ENCODE measurements around the gene C20orf204. TPM values are rescaled to one million over a fixed set of nuclear protein-coding genes. Genes with fewer than 3 reads are reported as not detected.
A peak's percentile ranks its signal among the peaks of the same experiment; 100 is the strongest.

The C20orf204 gene
- total RNA-seq, 1 donor from 2014 or later = 0.52 TPM

DNA sequence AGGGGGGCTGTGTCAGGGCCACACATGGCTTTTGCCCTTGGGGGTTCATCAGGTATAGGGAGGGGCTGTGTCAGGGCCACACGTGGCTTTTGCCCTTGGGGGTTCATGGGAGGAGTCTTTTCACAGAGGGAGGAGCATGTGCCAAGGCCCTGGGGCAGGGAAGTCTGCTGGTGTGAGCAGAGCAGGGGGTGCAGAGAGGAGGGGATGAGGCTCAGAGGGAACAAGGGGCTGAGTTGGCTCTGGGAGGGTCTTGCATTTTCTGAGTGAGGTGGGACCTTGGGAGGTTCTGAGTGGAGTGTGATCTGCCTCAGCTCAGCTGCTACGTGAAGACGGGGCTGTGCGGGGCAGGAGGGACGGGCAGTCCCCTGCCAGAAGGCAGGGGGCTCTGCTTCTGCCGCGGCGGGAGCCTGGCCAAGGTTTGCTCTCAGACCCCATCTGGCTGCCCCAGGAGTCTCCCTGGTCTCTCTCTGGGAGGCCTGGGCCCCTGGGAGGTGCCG lies 19.5 kb downstream of the C20orf204 start:
- Histone ChIP-seq H3K9me3 (ENCODE audit: control insufficient read depth in 3 of 3, low read length in 3 of 3) (no peaks in the 10 kb centered on the region), H3K9ac (ENCODE audit: low read depth in 1 of 3, low read length in 3 of 3) (peak overlapping the region in 1 of 3 donors; percentile 45), H3K27ac (ENCODE audit: low read depth, low read length) (peak overlapping the region; percentile 76), H3K27me3 (ENCODE audit: control insufficient read depth in 3 of 3, insufficient read depth in 3 of 3, low read length in 3 of 3) (peaks cover 28 to 62% (median 52%) of the 10 kb centered on the region in 3 donors), H3K4me3 (ENCODE audit: low read length in 3 of 3) (no peak overlapping the region), H3K36me3 (ENCODE audit: control insufficient read depth in 3 of 3, insufficient read depth in 3 of 3, low read length in 3 of 3) (no peaks in the 10 kb centered on the region), H3K4me1 (ENCODE audit: control insufficient read depth in 3 of 3, insufficient read depth in 3 of 3, low read length in 3 of 3) (peaks cover 2 to 22% (median 18%) of the 10 kb centered on the region in 3 donors)

DNA sequence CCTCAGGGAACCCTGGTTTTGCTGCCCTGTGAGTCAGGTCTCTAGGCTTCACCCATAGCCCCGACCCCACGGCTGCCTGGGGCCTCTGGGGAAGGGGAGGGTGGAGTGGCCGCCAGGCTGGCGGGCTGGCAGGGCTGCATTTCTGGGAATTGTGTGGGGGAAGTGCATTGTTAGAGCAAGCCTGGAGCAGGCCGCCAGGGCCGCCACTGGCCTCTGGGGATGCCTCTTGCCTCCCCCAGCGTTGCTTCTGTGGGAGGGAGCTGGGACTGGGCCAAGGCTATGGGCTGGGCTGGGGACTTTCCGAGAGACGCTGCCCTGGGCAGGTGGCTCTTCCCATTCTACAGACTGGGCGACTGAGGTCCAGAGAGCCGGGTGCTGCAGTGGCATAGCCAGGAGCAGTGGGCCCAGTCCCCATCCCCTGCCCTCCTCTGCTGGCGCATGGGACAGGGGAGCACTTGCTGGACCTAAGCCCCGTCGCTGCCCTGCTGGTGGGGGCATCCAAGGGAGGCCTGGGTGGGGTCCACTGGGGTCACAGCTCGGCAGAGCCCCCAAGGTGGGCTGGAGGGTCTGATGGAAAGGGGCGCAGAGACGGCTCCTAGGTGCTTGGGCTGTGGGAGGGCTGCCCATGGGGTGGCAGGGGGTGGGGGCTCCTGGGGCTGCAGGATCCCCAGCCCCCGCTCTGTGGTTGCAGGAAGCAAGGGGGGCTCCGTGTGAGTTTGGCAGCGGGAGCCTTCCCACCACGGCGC lies 20.1 kb downstream of the C20orf204 start:
- peaks cover 2 to 22% (median 18%) of the 10 kb centered on the region in 3 donors for H3K4me1 ChIP-seq (ENCODE audit: control insufficient read depth in 3 of 3, insufficient read depth in 3 of 3, low read length in 3 of 3)
- H3K36me3 ChIP-seq (ENCODE audit: control insufficient read depth in 3 of 3, insufficient read depth in 3 of 3, low read length in 3 of 3) = no peaks in the 10 kb centered on the region
- peak overlapping the region; percentile 76 for H3K27ac ChIP-seq (ENCODE audit: low read depth, low read length)
- H3K9ac ChIP-seq (ENCODE audit: low read depth in 1 of 3, low read length in 3 of 3) = peak overlapping the region in 1 of 3 donors; percentile 45
- peaks cover 22 to 56% (median 46%) of the 10 kb centered on the region in 3 donors for H3K27me3 ChIP-seq (ENCODE audit: control insufficient read depth in 3 of 3, insufficient read depth in 3 of 3, low read length in 3 of 3)
- peak overlapping the region in 1 of 3 donors; percentile 13 for H3K4me3 ChIP-seq (ENCODE audit: low read length in 3 of 3)
- H3K9me3 ChIP-seq (ENCODE audit: control insufficient read depth in 3 of 3, low read length in 3 of 3) = no peaks in the 10 kb centered on the region

GRCh38 chr20:64056639-64056888 lies 20.6 kb downstream of the C20orf204 start:
- peak overlapping the region; percentile 66 for H3K27ac ChIP-seq (ENCODE audit: low read depth, low read length)
- H3K4me1 ChIP-seq (ENCODE audit: control insufficient read depth in 3 of 3, insufficient read depth in 3 of 3, low read length in 3 of 3) = peaks cover 2 to 22% (median 18%) of the 10 kb centered on the region in 3 donors
- H3K27me3 ChIP-seq (ENCODE audit: control insufficient read depth in 3 of 3, insufficient read depth in 3 of 3, low read length in 3 of 3) = peaks cover 17 to 51% (median 41%) of the 10 kb centered on the region in 3 donors
- no peak overlapping the region for H3K9ac ChIP-seq (ENCODE audit: low read depth in 1 of 3, low read length in 3 of 3)
- no peak overlapping the region for H3K4me3 ChIP-seq (ENCODE audit: low read length in 3 of 3)
- no peaks in the 10 kb centered on the region for H3K9me3 ChIP-seq (ENCODE audit: control insufficient read depth in 3 of 3, low read length in 3 of 3)
- no peaks in the 10 kb centered on the region for H3K36me3 ChIP-seq (ENCODE audit: control insufficient read depth in 3 of 3, insufficient read depth in 3 of 3, low read length in 3 of 3)

DNA sequence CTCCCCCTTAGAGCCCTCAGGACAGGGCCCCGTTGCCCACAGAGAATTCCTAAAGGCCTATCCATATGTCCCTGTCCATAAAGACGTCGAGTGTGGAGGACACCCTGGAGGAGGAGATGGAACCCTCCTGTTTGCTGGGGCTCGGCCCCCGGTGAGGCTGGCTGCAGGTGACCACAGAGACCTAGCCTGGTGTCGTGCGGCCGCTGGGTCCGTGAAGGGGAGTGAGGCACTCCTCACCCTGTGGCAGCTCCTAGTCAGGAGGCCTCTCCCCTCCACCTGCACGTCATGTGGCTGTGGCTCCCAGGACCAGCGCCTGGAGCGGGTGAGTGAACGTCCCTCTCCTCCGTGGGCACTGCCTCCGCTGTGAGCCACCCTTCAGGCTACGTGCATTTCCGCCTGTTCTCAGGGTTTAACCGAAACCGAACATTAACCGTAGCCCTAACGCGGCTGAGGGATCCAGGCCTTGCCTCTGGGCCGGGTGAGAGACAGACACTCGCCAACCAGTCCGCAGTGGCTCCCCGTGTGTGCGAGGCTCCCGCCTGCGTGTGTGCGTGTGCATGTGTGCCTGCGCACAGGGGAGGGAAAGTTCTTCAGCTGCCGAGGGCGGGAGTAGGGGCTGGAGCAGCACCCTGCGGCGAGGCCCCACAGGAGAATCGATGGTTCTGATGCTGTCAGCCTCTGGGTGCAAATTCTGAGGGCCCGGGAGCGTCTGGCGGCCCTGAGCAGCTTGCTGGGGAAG lies 21.1 kb downstream of the C20orf204 start:
- Histone ChIP-seq H3K27ac (ENCODE audit: low read depth, low read length) (peak overlapping the region; percentile 66), H3K4me3 (ENCODE audit: low read length in 3 of 3) (peak overlapping the region in 2 of 3 donors; percentile 45 to 49), H3K9ac (ENCODE audit: low read depth in 1 of 3, low read length in 3 of 3) (peak overlapping the region in 2 of 3 donors; percentile 33 to 43), H3K36me3 (ENCODE audit: control insufficient read depth in 3 of 3, insufficient read depth in 3 of 3, low read length in 3 of 3) (no peaks in the 10 kb centered on the region), H3K27me3 (ENCODE audit: control insufficient read depth in 3 of 3, insufficient read depth in 3 of 3, low read length in 3 of 3) (peaks cover 13 to 46% (median 36%) of the 10 kb centered on the region in 3 donors), H3K4me1 (ENCODE audit: control insufficient read depth in 3 of 3, insufficient read depth in 3 of 3, low read length in 3 of 3) (peaks cover 3 to 24% (median 19%) of the 10 kb centered on the region in 3 donors), H3K9me3 (ENCODE audit: control insufficient read depth in 3 of 3, low read length in 3 of 3) (no peaks in the 10 kb centered on the region)

DNA sequence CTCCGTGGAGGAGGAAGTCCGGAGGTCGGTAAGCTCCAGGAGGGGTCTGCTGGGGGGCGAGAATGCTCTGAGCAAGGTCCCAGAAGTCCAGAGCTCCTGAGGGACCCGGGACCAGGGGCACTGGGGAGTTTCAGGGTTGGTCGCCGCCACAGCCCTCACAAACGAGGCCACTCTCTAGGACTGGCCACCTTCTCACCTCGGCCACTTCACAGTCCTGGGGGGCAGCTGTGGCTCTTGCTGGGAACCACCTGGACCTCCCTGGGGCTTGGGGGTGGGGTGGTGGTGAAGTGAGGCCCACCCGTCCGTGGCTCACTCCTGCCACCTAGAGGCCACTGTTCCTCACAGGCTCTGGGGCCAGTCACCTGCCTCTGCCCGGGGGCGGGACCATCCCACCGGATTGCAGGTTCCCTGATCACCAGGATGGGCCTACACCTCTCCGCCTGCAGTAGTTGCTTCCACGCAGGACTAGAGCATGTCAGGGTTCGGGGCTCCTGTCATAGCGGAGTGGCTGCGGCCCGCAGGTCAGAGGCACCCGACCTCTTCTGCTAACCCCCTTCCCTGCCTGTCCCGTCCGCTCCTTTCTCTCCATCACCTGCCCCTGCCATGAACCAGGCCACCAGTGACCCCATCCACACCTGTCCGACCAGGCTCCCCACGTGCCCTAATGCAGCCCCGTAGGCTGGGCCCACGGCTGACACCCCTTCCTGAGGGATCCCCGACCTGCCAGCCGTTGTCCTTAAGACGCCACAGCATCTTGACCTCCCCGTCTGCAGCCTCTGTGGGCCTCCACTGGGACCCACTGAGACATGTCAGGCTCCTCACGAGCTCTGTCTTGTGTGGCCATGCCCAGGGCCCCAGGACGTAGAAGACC lies 21.9 kb downstream of the C20orf204 start:
- Histone ChIP-seq H3K9ac (ENCODE audit: low read depth in 1 of 3, low read length in 3 of 3) (peak overlapping the region in 1 of 3 donors; percentile 33), H3K36me3 (ENCODE audit: control insufficient read depth in 3 of 3, insufficient read depth in 3 of 3, low read length in 3 of 3) (no peaks in the 10 kb centered on the region), H3K9me3 (ENCODE audit: control insufficient read depth in 3 of 3, low read length in 3 of 3) (no peaks in the 10 kb centered on the region), H3K27ac (ENCODE audit: low read depth, low read length) (peak overlapping the region; percentile 66), H3K27me3 (ENCODE audit: control insufficient read depth in 3 of 3, insufficient read depth in 3 of 3, low read length in 3 of 3) (peaks cover 10 to 39% (median 29%) of the 10 kb centered on the region in 3 donors), H3K4me1 (ENCODE audit: control insufficient read depth in 3 of 3, insufficient read depth in 3 of 3, low read length in 3 of 3) (peaks cover 8 to 30% (median 22%) of the 10 kb centered on the region in 3 donors), H3K4me3 (ENCODE audit: low read length in 3 of 3) (peak overlapping the region in 1 of 3 donors; percentile 45)

DNA sequence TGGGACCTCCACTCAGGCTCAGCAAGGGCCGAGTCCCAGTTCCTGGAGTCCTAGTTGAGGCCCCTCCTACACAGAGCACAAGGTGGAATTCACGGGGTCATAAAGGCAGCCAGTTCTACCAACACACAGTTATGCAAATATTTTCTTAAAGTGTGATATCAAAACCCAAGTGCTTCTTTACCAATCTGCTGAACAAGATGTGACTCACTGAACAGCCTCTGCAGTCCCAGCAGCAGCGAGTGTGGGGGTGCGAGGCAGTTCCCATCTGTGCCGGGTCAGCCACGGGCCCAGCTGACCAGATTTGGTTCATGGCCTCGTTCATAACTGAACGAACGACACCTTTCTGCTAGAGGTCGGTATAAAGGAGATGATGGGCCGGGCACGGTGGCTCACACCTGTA lies 22.6 kb downstream of the C20orf204 start:
- Histone ChIP-seq H3K27me3 (ENCODE audit: control insufficient read depth in 3 of 3, insufficient read depth in 3 of 3, low read length in 3 of 3) (peaks cover 10 to 33% (median 23%) of the 10 kb centered on the region in 3 donors), H3K36me3 (ENCODE audit: control insufficient read depth in 3 of 3, insufficient read depth in 3 of 3, low read length in 3 of 3) (no peaks in the 10 kb centered on the region), H3K27ac (ENCODE audit: low read depth, low read length) (no peak overlapping the region), H3K9me3 (ENCODE audit: control insufficient read depth in 3 of 3, low read length in 3 of 3) (no peaks in the 10 kb centered on the region), H3K4me1 (ENCODE audit: control insufficient read depth in 3 of 3, insufficient read depth in 3 of 3, low read length in 3 of 3) (peaks cover 8 to 28% (median 19%) of the 10 kb centered on the region in 3 donors), H3K9ac (ENCODE audit: low read depth in 1 of 3, low read length in 3 of 3) (no peak overlapping the region), H3K4me3 (ENCODE audit: low read length in 3 of 3) (no peak overlapping the region)

DNA sequence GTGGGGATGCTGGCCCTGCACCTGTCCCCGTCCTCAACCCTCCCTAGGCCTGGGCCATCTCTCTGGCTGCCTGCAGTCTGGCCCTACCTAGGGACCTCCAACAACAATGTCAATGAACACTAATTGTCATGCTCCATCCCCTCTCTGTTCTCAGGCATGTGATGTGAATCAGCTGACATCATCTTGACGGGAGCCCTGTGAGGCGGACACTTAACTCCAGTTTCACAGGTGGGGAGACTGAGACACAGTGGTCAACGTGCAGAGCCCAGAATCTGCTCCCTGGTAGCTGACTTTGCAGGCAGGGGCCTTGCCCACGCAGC lies 26.3 kb downstream of the C20orf204 start:
- H3K27ac ChIP-seq (ENCODE audit: low read depth, low read length) = peak overlapping the region; percentile 73

DNA sequence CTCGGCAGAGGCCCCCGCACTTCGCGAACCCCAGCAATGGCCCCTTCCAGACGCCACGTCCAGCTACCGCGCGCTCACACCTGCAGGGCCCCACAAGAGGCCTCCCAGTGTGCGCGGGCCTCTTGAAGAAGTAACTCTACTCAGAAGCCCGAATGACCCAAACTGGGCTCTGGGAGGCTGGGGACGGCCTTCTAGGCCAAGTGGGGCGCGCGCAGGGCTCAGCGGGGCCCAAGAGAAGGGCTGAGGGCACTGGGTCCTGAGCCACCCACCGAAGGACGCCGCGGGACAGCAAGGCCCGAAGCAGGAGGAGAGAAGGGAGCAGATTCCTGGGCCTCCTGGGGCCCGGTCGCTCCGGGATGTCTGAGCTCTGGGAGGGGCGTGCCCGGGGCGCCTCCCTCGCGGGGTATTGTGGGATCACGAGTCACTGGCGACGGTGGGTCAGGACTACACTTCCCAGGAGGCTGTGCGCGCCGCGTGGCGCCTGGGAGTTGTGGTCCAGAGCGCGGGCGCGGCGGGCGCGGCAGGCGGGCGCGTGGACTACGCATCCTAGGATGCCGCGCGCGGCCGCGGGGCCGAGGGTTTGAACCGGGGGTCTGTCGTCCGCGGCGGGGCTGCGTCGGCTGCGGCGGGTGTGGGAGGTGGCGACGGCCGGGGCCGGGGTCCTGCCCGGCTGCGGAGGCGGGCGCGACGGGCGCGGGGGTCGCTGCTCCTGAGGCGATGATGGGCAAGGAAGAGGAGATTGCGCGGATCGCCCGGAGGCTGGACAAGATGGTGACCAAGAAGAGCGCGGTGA lies 26.8 kb downstream of the C20orf204 start, which contains the start of gene TCEA2:
Gene TCEA2, plus strand, starts transcription at position 603 of the 793 bp plus-strand sequence. Its CDS starts 115 bp downstream, at position 718.
- Histone ChIP-seq H3K4me1 (ENCODE audit: control insufficient read depth in 3 of 3, insufficient read depth in 3 of 3, low read length in 3 of 3) (peaks cover 18 to 32% (median 31%) of the 10 kb centered on the region in 3 donors), H3K27me3 (ENCODE audit: control insufficient read depth in 3 of 3, insufficient read depth in 3 of 3, low read length in 3 of 3) (peaks cover 0 to 4% (median 0%) of the 10 kb centered on the region in 3 donors), H3K9me3 (ENCODE audit: control insufficient read depth in 3 of 3, low read length in 3 of 3) (no peaks in the 10 kb centered on the region), H3K27ac (ENCODE audit: low read depth, low read length) (peak within 1 kb of the TSS; percentile 73), H3K9ac (ENCODE audit: low read depth in 1 of 3, low read length in 3 of 3) (peak within 1 kb of the TSS; percentile 85 to 89 (median 85)), H3K4me3 (ENCODE audit: low read length in 3 of 3) (peak within 1 kb of the TSS; percentile 78 to 85 (median 82)), H3K36me3 (ENCODE audit: control insufficient read depth in 3 of 3, insufficient read depth in 3 of 3, low read length in 3 of 3) (no peaks in the 10 kb centered on the region)

More for the DNA sequence above, 26.3 kb downstream of the C20orf204 start:
- no peaks in the 10 kb centered on the region for H3K9me3 ChIP-seq (ENCODE audit: control insufficient read depth in 3 of 3, low read length in 3 of 3)
- peaks cover 19 to 34% (median 31%) of the 10 kb centered on the region in 3 donors for H3K4me1 ChIP-seq (ENCODE audit: control insufficient read depth in 3 of 3, insufficient read depth in 3 of 3, low read length in 3 of 3)
- H3K27me3 ChIP-seq (ENCODE audit: control insufficient read depth in 3 of 3, insufficient read depth in 3 of 3, low read length in 3 of 3) = peaks cover 3 to 9% (median 5%) of the 10 kb centered on the region in 3 donors
- H3K9ac ChIP-seq (ENCODE audit: low read depth in 1 of 3, low read length in 3 of 3) = peak overlapping the region; percentile 85 to 89 (median 85)
- H3K4me3 ChIP-seq (ENCODE audit: low read length in 3 of 3) = peak overlapping the region; percentile 72 to 82 (median 76)
- no peaks in the 10 kb centered on the region for H3K36me3 ChIP-seq (ENCODE audit: control insufficient read depth in 3 of 3, insufficient read depth in 3 of 3, low read length in 3 of 3)
